ENCODE measurements around the gene MPST. TPM values are rescaled to one million over a fixed set of nuclear protein-coding genes. Genes with fewer than 3 reads are reported as not detected.

Gene MPST
- 108 and 115 TPM in 2 replicates for total RNA-seq

DNA sequence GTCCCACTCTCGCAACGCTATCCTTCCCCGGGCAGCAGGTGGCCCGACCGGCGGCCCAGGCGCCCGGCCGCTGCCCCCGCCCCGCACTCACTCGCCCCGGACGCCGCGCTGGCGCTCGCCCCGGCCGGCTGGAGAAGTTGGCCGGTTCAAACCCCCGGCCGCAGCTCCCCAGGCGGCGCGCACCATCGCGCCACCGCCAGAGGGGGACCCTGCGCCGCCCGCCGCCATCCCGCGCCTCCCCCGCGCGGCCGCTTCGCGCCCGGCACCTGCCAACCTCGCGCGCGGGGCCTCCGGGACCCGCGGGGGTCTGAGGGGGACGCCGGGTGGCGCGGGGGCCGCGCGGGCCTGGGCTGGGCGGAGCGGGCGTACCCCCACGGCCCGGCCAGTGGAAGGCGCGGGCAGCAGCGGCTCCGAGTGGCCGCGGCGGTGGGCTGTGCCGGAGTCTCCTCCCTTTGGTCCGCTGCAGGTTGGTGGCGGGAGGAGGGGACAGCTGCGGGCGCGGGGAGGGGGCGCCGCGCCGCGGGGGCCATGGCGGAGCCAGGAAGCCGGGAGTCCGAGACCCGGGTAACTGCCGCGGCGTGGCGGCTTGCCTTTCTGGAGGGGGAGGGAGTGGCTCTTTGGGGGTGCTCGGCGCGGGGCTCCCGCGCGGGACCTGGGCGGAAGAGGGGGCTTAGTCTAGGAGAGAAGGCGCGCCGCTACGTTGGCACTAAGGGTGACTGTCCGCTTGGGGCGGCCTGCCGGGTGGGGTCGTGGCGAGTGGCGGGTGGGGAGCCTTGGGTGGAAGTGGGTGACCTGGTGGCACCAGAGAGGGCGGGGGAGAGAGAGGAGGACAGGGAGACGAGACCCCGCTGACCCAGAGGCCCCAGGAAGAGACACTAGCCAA lies at the start of gene MPST, which contains the start of gene TST:
Gene MPST, plus strand, starts transcription at position 434 of the 883 bp plus-strand sequence. Its CDS starts 95 bp downstream, at position 529.
Gene TST, minus strand, starts transcription at position 139 of the 883 bp plus-strand sequence. CDS start 715 bp downstream, outside the sequence.

DNA sequence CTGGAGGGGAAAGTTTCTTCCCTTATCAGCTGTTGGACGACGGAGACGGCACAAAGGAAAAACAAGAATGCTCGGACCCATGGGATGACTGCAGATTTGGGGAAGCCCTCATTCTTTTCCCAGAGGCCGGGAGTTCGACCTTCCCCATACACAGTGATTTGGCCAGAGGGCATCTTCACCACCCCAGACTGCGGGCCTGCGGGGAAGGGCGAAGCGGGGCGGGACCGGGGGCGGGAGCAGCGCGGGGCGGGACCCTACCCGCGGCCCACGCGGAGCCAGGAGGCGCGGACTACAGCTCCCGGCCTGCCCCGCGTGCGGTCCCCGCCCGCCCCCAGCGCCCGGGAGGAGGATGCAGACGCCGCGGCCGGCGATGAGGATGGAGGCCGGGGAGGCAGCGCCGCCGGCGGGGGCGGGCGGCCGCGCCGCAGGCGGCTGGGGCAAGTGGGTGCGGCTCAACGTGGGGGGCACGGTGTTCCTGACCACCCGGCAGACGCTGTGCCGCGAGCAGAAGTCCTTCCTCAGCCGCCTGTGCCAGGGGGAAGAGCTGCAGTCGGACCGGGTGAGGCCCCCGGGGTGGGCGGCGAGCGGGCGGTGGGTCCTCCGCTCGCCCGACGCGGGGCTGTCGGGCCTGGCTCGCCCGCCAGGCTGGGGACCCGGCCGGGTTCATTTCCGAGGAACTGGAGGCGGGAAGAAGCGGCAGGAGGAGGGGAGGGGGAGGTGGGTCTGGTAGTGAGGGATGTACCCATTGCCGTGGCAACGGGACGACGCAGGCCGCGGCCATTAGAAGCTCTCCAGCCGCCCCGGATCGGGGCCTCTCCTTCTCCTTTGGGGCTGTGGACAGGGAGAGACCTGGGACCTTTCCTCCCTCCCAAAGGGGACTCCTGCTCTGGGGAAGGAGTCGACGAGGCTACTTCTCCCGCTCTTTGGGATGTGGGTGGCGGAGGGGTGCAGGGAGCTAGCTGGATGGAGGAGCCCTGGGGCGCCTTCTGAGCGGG lies 32.1 kb downstream of the MPST start, which contains the start of gene KCTD17:
Gene KCTD17, plus strand, starts transcription at position 352 of the 995 bp plus-strand sequence. Its CDS starts 19 bp downstream, at position 371.

Small RNA genes within 50 kb of the gene (small RNA-seq; reads per million reads assigned to genes)
- not detected for gene RF00019

Other genes with a start within 250 kb of the MPST start
- gene IFT27, start 243.6 kb upstream of the MPST start, total RNA-seq: 14.4 and 18.1 TPM in 2 replicates
- gene PVALB, start 202.7 kb upstream of the MPST start, total RNA-seq: not detected in 2 replicates
- gene NCF4, start 158.7 kb upstream of the MPST start, total RNA-seq: not detected in 2 replicates
- gene CSF2RB, start 106.1 kb upstream of the MPST start, total RNA-seq: 13.4 and 15.7 TPM in 2 replicates
- 40.9 and 41.8 TPM in 2 replicates for gene TST, start 295 bp upstream of the MPST start, total RNA-seq
- gene KCTD17, start 32.0 kb downstream of the MPST start, total RNA-seq: 24.6 and 29.1 TPM in 2 replicates
- not detected in 2 replicates for gene TMPRSS6, start 90.0 kb downstream of the MPST start, total RNA-seq
- gene IL2RB, start 130.2 kb downstream of the MPST start, total RNA-seq: 0.07 TPM in 1 of 2 replicates, not detected in the other
- 13.6 and 24.6 TPM in 2 replicates for gene C1QTNF6, start 168.5 kb downstream of the MPST start, total RNA-seq
- gene SSTR3, start 192.7 kb downstream of the MPST start, total RNA-seq: not detected in 2 replicates
- 61.7 and 84.1 TPM in 2 replicates for gene RAC2, start 224.5 kb downstream of the MPST start, total RNA-seq

All from thoracic aorta endothelial cell (primary cell).